HepG2 (cell line): ENCODE results near the gene MPP3.

Experiments used
- CEBPB ChIP-seq: IDR thresholded peaks from 2 replicates; pipeline ENCODE4 v1.6.1; 2011; ENCODE audit warnings: low read depth, low read length, improper control_type of control experiment, borderline replicate concordance
- NFE2L2 ChIP-seq: fragments of 150-350 bp; IDR thresholded peaks from 2 replicates; pipeline ENCODE4 v1.6.1; 2014; ENCODE audit warnings: low read length
- SP1 ChIP-seq, 2 experiments: fragments of 450-650 bp in 1 of 2; sonication (generic) in 1 of 2; formaldehyde crosslinking in 1 of 2; IDR thresholded peaks; 2 replicates each; pipeline versions ENCODE4 v1.4.0 to v1.6.1; 2016 to 2020; ENCODE audit warnings: missing genetic modification reagents in 1 of 2
- ZNF224 ChIP-seq: sonication (generic); formaldehyde crosslinking; IDR thresholded peaks from 2 replicates; pipeline ENCODE4 v1.5.0; 2020; ENCODE audit warnings: mild to moderate bottlenecking, missing genetic modification reagents
- ZNF652 ChIP-seq: IDR thresholded peaks from 2 replicates; pipeline ENCODE4 v1.6.1; 2016; ENCODE audit warnings: low read depth, borderline replicate concordance
- TF ChIP-seq, protein P1 (sequence below): sonication (generic); formaldehyde crosslinking; IDR thresholded peaks from 2 replicates; pipeline ENCODE4 v1.8.1; 2023; ENCODE audit warnings: missing genetic modification reagents, inconsistent platforms, borderline replicate concordance
- TF ChIP-seq, protein P2 (sequence below): sonication (generic); formaldehyde crosslinking; IDR thresholded peaks from 2 replicates; pipeline ENCODE4 v1.5.0; 2020; ENCODE audit warnings: mild to moderate bottlenecking, missing genetic modification reagents, moderate library complexity
- TF ChIP-seq, protein P3 (sequence below): sonication (generic); formaldehyde crosslinking; IDR thresholded peaks from 2 replicates; pipeline ENCODE4 v1.4.0; 2020; ENCODE audit warnings: missing genetic modification reagents
- TF ChIP-seq, protein P4 (sequence below): sonication (generic); formaldehyde crosslinking; IDR thresholded peaks from 2 replicates; pipeline ENCODE4 v1.5.0; 2020; ENCODE audit warnings: mild to moderate bottlenecking, missing genetic modification reagents

DNA sequence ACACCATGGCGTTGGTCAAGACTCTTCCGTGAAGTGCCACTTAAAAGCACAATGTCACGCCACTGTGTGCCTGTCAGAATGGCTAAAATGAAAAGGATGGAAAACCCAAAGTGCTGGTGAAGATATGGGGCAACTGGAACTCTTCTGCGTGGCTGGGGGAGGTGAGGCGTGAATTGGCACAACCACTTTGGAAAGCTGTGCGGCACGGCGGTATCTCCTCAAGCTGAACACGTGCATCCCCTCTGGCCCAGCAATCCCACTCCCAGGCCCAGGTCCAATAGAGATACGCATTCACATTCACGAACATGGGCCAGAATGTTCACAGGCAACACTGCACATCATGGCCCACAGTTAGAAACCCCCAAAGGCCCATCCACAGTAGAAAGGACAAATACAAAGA is 63.1 kb downstream of the MPP3 start:
- TF ChIP-seq, protein P1, sequence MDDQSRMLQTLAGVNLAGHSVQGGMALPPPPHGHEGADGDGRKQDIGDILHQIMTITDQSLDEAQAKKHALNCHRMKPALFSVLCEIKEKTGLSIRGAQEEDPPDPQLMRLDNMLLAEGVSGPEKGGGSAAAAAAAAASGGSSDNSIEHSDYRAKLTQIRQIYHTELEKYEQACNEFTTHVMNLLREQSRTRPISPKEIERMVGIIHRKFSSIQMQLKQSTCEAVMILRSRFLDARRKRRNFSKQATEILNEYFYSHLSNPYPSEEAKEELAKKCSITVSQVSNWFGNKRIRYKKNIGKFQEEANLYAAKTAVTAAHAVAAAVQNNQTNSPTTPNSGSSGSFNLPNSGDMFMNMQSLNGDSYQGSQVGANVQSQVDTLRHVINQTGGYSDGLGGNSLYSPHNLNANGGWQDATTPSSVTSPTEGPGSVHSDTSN, result no peak
- TF ChIP-seq NFE2L2 (no peak), ZNF652 (CRISPR knock-in tag) (no peak), CEBPB (no peak), ZNF224 (CRISPR knock-in tag) (no peak), SP1 (IDR thresholded peaks at IDR 0.05) (no peak), SP1 (CRISPR knock-in tag; IDR thresholded peaks at IDR 0.05) (no peak)
- TF ChIP-seq, protein P2, sequence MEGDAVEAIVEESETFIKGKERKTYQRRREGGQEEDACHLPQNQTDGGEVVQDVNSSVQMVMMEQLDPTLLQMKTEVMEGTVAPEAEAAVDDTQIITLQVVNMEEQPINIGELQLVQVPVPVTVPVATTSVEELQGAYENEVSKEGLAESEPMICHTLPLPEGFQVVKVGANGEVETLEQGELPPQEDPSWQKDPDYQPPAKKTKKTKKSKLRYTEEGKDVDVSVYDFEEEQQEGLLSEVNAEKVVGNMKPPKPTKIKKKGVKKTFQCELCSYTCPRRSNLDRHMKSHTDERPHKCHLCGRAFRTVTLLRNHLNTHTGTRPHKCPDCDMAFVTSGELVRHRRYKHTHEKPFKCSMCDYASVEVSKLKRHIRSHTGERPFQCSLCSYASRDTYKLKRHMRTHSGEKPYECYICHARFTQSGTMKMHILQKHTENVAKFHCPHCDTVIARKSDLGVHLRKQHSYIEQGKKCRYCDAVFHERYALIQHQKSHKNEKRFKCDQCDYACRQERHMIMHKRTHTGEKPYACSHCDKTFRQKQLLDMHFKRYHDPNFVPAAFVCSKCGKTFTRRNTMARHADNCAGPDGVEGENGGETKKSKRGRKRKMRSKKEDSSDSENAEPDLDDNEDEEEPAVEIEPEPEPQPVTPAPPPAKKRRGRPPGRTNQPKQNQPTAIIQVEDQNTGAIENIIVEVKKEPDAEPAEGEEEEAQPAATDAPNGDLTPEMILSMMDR (CRISPR knock-in tag), result no peak
- TF ChIP-seq, protein P3, sequence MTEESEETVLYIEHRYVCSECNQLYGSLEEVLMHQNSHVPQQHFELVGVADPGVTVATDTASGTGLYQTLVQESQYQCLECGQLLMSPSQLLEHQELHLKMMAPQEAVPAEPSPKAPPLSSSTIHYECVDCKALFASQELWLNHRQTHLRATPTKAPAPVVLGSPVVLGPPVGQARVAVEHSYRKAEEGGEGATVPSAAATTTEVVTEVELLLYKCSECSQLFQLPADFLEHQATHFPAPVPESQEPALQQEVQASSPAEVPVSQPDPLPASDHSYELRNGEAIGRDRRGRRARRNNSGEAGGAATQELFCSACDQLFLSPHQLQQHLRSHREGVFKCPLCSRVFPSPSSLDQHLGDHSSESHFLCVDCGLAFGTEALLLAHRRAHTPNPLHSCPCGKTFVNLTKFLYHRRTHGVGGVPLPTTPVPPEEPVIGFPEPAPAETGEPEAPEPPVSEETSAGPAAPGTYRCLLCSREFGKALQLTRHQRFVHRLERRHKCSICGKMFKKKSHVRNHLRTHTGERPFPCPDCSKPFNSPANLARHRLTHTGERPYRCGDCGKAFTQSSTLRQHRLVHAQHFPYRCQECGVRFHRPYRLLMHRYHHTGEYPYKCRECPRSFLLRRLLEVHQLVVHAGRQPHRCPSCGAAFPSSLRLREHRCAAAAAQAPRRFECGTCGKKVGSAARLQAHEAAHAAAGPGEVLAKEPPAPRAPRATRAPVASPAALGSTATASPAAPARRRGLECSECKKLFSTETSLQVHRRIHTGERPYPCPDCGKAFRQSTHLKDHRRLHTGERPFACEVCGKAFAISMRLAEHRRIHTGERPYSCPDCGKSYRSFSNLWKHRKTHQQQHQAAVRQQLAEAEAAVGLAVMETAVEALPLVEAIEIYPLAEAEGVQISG (CRISPR knock-in tag), result no peak
- TF ChIP-seq, protein P4, sequence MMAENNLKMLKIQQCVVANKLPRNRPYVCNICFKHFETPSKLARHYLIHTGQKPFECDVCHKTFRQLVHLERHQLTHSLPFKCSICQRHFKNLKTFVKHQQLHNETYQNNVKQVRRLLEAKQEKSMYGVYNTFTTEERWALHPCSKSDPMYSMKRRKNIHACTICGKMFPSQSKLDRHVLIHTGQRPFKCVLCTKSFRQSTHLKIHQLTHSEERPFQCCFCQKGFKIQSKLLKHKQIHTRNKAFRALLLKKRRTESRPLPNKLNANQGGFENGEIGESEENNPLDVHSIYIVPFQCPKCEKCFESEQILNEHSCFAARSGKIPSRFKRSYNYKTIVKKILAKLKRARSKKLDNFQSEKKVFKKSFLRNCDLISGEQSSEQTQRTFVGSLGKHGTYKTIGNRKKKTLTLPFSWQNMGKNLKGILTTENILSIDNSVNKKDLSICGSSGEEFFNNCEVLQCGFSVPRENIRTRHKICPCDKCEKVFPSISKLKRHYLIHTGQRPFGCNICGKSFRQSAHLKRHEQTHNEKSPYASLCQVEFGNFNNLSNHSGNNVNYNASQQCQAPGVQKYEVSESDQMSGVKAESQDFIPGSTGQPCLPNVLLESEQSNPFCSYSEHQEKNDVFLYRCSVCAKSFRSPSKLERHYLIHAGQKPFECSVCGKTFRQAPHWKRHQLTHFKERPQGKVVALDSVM (CRISPR knock-in tag), result no peak
